Sigmoid colon (tissue), 7 donors: ENCODE measurements around the gene DNASE1L2. TPM values are rescaled to one million over a fixed set of nuclear protein-coding genes. Genes with fewer than 3 reads are reported as not detected.
A peak's percentile ranks its signal among the peaks of the same experiment; 100 is the strongest.
"Not testable (repeated sequence)": the region's sequence is repeated elsewhere in the genome, so short reads cannot be mapped to it uniquely, and the experiment has no call there.

ENCODE experiments used
- DNase-seq: peaks from one replicate; pipeline ENCODE4 v3.0.0-alpha.2; 2019
- H3K27ac ChIP-seq, 4 donors: fragments of 200-600 bp; sonication (generic); one replicate each; pipeline ENCODE4 v1.5.1; 2016 to 2019; ENCODE audit warnings: mild to moderate bottlenecking in 1 of 4
- H3K27me3 ChIP-seq, 3 donors: fragments of 200-600 bp; sonication (generic); one replicate each; pipeline ENCODE4 v1.5.1; 2019; ENCODE audit warnings: mild to moderate bottlenecking in 1 of 3
- H3K36me3 ChIP-seq, 4 donors: fragments of 200-600 bp; sonication (generic); one replicate each; pipeline ENCODE4 v1.5.1; 2016 to 2019
- H3K4me1 ChIP-seq, 4 donors: fragments of 200-600 bp; sonication (generic); one replicate each; pipeline ENCODE4 v1.5.1; 2017 to 2019
- H3K4me3 ChIP-seq, 4 donors: fragments of 200-600 bp; sonication (generic); one replicate each; pipeline ENCODE4 v1.5.1; 2017 to 2019; ENCODE audit warnings: mild to moderate bottlenecking in 2 of 4, moderate library complexity in 1 of 4
- H3K9me3 ChIP-seq, 4 donors: fragments of 200-600 bp in 3 of 4; sonication (generic) in 3 of 4; one replicate each; pipeline versions ENCODE4 v1.5.1 to v1.6.1; 2013 to 2019
- CTCF ChIP-seq, 4 experiments: fragments of 450-650 bp in 3 of 4; fragments of 200-600 bp in 1 of 4; IDR thresholded peaks; one replicate each; pipeline ENCODE4 v1.5.1; 2016 to 2019; ENCODE audit warnings: antibody characterized with exemption in 4 of 4, mild to moderate bottlenecking in 3 of 4, moderate library complexity in 2 of 4
- EP300 ChIP-seq, 4 donors: sonication (generic); formaldehyde crosslinking; IDR thresholded peaks; one replicate each; pipeline ENCODE4 v1.6.1; 2017; ENCODE audit warnings: antibody characterized with exemption in 4 of 4
- POLR2A ChIP-seq, 2 donors: fragments of 450-650 bp; IDR thresholded peaks; one replicate each; pipeline ENCODE4 v1.6.1; 2016; ENCODE audit warnings: antibody characterized with exemption in 2 of 2, mild to moderate bottlenecking in 2 of 2, moderate library complexity in 2 of 2
- POLR2AphosphoS5 ChIP-seq, 4 donors: sonication (generic); formaldehyde crosslinking; IDR thresholded peaks; one replicate each; pipeline ENCODE4 v1.6.1; 2017; ENCODE audit warnings: antibody characterized with exemption in 4 of 4
- WGBS, 2 donors: extraction: QIAGEN DNeasy Blood & Tissue Kit; methylation state at CpG; one replicate each; pipeline ENCODE4 v1.1.7; 2013; 5-methylcytosine and 5-hydroxymethylcytosine counted together
- intact Hi-C: fragments of 100-400 bp; cut with DNase I; formaldehyde crosslinking; loops from one replicate; pipeline ENCODE4 v1.15.1; 2023
- polyA plus RNA-seq, 3 donors: library from polyadenylated mRNA; stranded (reverse); fragments of 200-250 nt; gene quantifications; one replicate each; pipeline ENCODE4 v1.2.3, GENCODE V29; 2013
- total RNA-seq, 4 donors: library from RNA; depleted of rRNA; stranded (reverse); fragments of >200 nt; gene quantifications; one replicate each; pipeline ENCODE4 v1.1.0, GENCODE V29; 2016
- donor health status: healthy with polysubstance abuse.
- donor health status: Bipolar disorder and iron deficiency.
- donor health status: healthy.

The DNASE1L2 gene
- total and polyA plus RNA-seq, 7 donors: 0.36 to 0.93 (median 0.82) TPM; not detected in 3

GRCh38 chr16:2252806-2253148 lies 16.5 kb downstream of the DNASE1L2 start:
- Histone ChIP-seq H3K36me3 (peaks cover 36 to 54% (median 46%) of the 10 kb centered on the region in 4 donors), H3K9me3 (no peaks in the 10 kb centered on the region), H3K27me3 (no peaks in the 10 kb centered on the region), H3K4me3 (no peak overlapping the region), H3K27ac (peak overlapping the region in 2 of 4 donors; percentile 93 to 94), H3K4me1 (peaks cover 0 to 27% (median 23%) of the 10 kb centered on the region in 4 donors)
- WGBS, 2 donors: 93 to 94% methylated on average over 7 of the region's 7 CpGs
- TF ChIP-seq POLR2AphosphoS5 (IDR thresholded peaks at IDR 0.05) (no peak), POLR2A (IDR thresholded peaks at IDR 0.05) (no peak), CTCF (IDR thresholded peaks at IDR 0.05) (no peak), EP300 (IDR thresholded peaks at IDR 0.05) (no peak)
- DNase-seq: no peak
- intact Hi-C loops: loop anchor here (5.0 kb wide), 2 partner anchors 45 to 230 kb away; partner anchors contain the start of gene MLST8

- Histone ChIP-seq H3K9me3 (no peaks in the 10 kb centered on the region), H3K36me3 (peaks cover 37 to 59% (median 49%) of the 10 kb centered on the region in 4 donors), H3K4me3 (no peak overlapping the region), H3K4me1 (peaks cover 0 to 27% (median 23%) of the 10 kb centered on the region in 4 donors), H3K27ac (no peak overlapping the region), H3K27me3 (no peaks in the 10 kb centered on the region)
- TF ChIP-seq POLR2AphosphoS5 (IDR thresholded peaks at IDR 0.05) (no peak), POLR2A (IDR thresholded peaks at IDR 0.05) (no peak), CTCF (IDR thresholded peaks at IDR 0.05) (no peak), EP300 (IDR thresholded peaks at IDR 0.05) (no peak)
- 84 to 87% methylated on average over 11 of the region's 11 CpGs for WGBS, 2 donors
- intact Hi-C loops: loop anchor here (5.0 kb wide), 2 partner anchors 46 to 231 kb away; partner anchors contain the start of gene MLST8
- no peak for DNase-seq
Observed at GRCh38 chr16:2253293-2253692, 17.0 kb downstream of the DNASE1L2 start.

DNA sequence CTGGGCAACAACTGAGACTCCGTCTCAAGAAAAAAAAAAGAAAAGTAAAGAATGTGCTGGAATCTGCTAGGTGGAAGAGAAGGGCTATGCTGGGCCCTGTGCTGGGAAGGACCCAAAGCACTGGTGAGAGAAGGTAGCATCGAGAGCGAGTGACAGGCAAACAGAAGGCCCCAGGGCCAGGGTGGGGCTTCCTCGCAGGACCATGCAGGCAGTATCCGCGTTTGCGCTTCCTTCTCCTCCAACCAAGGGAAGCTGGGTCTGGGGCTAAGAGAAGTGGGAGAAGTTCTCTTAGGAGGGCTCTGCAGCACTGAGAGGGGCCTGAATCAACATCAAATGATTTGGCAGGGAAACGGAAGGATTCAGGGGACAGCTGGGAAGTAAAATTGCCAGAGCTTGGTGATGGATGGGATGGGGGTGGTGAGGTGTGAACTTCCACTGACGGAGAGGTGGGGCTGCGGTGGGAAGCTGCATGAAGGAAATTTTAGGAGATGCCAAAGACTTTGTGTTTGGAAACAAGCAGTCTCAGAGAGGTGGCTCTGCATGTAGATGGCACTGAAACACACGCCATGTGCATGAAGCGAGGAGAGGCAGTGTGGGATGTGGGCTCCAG lies 20.4 kb downstream of the DNASE1L2 start:
- TF ChIP-seq EP300 (IDR thresholded peaks at IDR 0.05): no peak
- no peak for TF ChIP-seq POLR2A (IDR thresholded peaks at IDR 0.05)
- no peak for TF ChIP-seq POLR2AphosphoS5 (IDR thresholded peaks at IDR 0.05)
- TF ChIP-seq CTCF (IDR thresholded peaks at IDR 0.05): no peak
- Histone ChIP-seq H3K4me3 (no peak overlapping the region), H3K27ac (no peak overlapping the region), H3K27me3 (no peaks in the 10 kb centered on the region), H3K36me3 (peaks cover 47 to 92% (median 75%) of the 10 kb centered on the region in 4 donors), H3K4me1 (peaks cover 0 to 7% (median 5%) of the 10 kb centered on the region in 4 donors), H3K9me3 (no peaks in the 10 kb centered on the region)
- intact Hi-C loops: no loop called here
- 92 to 93% methylated on average over 12 of the region's 12 CpGs for WGBS, 2 donors
- no peak for DNase-seq

- peaks cover 51 to 100% (median 86%) of the 10 kb centered on the region in 4 donors for H3K36me3 ChIP-seq
- no peak for DNase-seq
- intact Hi-C loops: no loop called here
- no peak for TF ChIP-seq POLR2AphosphoS5 (IDR thresholded peaks at IDR 0.05)
- no peak for TF ChIP-seq POLR2A (IDR thresholded peaks at IDR 0.05)
- TF ChIP-seq EP300 (IDR thresholded peaks at IDR 0.05): no peak
- TF ChIP-seq CTCF (IDR thresholded peaks at IDR 0.05): no peak
- no peak overlapping the region for H3K4me3 ChIP-seq
- H3K9me3 ChIP-seq: no peaks in the 10 kb centered on the region
- no peaks in the 10 kb centered on the region for H3K27me3 ChIP-seq
- no peak overlapping the region for H3K27ac ChIP-seq
- H3K4me1 ChIP-seq: no peaks in the 10 kb centered on the region
- WGBS, 2 donors: 91 to 94% methylated on average over 6 of the region's 6 CpGs
Observed at GRCh38 chr16:2257726-2258125, 21.5 kb downstream of the DNASE1L2 start.

GRCh38 chr16:2258530-2258929 lies 22.3 kb downstream of the DNASE1L2 start:
- H3K36me3 ChIP-seq: peaks cover 47 to 100% (median 87%) of the 10 kb centered on the region in 4 donors
- WGBS, 2 donors: 96% methylated on average over 7 of the region's 7 CpGs
- intact Hi-C loops: not testable (repeated sequence)

More at GRCh38 chr16:2258530-2258929, 22.3 kb downstream of the DNASE1L2 start:
- not testable (repeated sequence) for DNase-seq, H3K27me3 ChIP-seq, H3K4me1 ChIP-seq, H3K9me3 ChIP-seq, H3K4me3 ChIP-seq, H3K27ac ChIP-seq
